ENCODE results near the gene PTPRB.
"Not testable (repeated sequence)": the region's sequence is repeated elsewhere in the genome, so short reads cannot be mapped to it uniquely, and the experiment has no call there.

The PTPRB gene

GRCh38 chr12:70540996-70541395, 96.2 kb downstream of the PTPRB start:
- no peak for DNase-seq (ENCODE audit: low read depth in 2 of 2)

DNA sequence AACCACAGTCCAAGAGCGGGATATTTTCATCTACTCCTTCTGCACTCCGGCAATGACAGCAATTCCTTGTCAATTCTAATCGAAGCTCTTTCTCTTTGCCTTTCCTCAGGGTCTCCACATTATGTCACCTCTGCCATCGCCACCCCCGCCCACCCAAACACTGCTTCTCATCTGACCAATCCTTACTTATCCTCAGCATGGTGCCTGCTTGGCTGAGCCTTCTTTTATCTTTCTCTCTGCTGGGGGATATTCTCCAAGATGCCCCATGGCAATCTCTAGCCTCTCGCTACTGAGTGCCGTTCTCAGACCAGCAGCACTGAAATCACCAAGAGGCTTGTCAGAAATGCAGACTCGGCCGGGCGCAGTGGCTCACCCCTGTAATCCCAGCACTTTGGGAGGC, 100.6 kb downstream of the PTPRB start:
- no peak for DNase-seq (ENCODE audit: low read depth in 2 of 2)

- DNase-seq (ENCODE audit: low read depth in 2 of 2), result no peak
Observed at GRCh38 chr12:70535896-70536374, 101.3 kb downstream of the PTPRB start.

DNA sequence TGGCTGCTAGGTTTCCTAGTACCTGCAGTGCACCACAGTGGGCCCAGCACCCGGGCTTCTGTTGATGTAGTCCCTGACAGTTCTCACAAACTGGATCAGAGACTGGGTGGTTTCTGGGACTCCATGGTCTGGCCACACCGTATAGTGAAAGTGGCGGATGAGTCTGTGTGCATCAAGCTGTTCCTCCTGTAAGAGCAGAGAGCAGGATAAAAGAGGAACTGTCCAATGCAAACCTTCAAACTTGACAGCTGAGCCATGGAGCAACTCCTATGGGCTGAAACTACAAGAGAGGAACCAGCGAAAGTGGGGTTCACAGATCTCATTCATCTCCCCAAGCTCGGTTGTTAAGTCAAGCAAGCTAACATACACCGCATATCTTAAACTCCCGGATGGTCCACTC, 102.8 kb downstream of the PTPRB start:
- DNase-seq (ENCODE audit: low read depth in 2 of 2), result no peak

DNA sequence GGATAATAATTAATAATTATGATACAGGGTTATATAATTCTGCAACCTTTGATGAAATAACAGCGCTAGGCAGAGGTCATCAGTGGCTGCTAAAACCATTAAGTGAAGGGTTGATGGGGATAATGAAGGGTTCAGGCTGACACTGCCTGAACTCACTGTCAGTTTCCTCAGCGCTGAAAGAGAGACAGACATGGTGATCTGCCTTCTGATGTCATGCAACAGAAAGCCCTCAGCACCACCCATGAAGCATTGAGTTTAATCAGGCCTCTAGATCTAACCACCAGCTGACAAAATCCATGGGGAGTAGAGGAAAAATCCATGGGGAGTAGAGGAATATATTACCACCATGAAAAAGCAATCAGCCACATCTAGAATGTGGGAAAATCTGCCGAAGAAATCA, 107.6 kb downstream of the PTPRB start:
- DNase-seq (ENCODE audit: low read depth in 2 of 2), result no peak

DNA sequence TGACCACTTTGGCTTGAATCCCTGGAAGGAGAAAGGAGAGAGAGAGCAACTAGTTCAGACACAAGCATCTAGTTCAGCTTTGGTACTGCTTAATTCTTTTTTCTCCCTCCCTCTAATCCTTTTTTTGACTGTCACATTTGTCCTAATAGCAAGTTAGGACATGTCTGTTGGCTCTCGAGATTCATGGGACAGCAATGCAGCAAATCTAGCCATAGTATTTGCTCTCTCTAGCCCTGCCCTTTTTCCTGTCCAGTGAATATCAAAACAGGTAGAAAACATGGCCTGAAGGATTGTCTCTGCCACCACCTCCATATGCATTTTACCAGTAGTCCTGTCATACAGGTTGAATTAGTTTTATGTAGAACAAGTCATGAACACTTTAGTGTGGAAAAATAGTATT, 116.4 kb downstream of the PTPRB start:
- no peak for DNase-seq (ENCODE audit: low read depth in 2 of 2)

DNA sequence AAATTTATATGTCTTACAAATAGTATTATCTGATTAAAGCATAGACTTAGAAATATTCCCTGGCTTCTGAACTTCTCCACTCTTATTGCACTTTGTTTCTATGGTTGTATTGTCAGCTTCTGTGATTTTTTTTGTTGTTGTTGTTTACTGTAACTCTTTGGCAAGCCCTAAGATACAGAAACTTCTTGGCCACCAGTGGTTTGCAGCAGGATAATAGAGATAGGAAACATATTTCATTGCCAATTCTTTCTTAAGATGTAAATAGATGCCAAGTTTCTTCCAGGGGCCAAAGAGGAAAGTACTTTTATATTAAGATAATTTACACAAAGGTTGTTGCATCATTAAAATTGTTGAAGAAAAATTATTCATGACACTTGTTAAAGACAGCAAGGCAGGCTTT, 123.8 kb downstream of the PTPRB start:
- no peak for DNase-seq (ENCODE audit: low read depth in 2 of 2)

DNA sequence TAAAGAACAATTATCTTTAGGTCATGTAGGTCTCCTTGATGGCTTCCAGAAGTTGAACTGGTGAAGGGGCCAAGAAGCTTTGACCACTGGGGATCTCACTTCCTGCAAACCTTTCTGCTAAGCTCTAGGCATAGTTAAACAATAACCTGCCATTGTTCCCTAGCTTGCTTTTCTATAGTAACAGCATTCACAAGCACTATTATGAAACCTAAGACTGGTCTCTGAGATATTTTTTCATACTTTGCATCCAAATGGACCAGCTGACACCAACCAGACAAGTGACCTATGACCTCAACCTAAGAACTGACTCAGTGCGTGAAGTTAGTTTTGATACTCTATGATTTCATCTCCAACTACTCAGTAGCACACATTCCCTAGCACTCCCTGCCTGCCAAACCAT, 129.1 kb downstream of the PTPRB start:
- no peak for DNase-seq (ENCODE audit: low read depth in 2 of 2)

- no peak for DNase-seq (ENCODE audit: low read depth in 2 of 2)
Observed at GRCh38 chr12:70507442-70507841, 129.8 kb downstream of the PTPRB start.

GRCh38 chr12:70497508-70497907, 139.7 kb downstream of the PTPRB start:
- no peak for DNase-seq (ENCODE audit: low read depth in 2 of 2)

DNA sequence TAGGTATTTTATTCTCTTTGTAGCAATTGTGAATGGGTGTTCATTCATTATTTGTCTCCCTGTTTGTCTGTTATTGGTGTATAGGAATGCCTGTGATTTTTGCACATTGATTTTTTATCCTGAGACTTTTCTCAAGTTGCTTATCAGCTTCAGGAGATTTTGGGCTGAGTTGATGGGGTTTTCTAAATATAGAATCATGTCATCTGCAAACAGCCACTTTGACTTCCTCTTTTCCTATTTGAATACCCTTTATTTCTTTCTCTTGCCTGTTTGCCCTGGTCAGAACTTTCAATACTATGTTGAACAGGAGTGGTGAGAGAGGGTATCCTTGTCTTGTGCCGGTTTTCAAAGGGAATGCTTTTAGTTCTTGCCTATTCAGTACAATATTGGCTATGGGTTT, 144.3 kb downstream of the PTPRB start:
- DNase-seq (ENCODE audit: low read depth in 2 of 2), result not testable (repeated sequence)

DNA sequence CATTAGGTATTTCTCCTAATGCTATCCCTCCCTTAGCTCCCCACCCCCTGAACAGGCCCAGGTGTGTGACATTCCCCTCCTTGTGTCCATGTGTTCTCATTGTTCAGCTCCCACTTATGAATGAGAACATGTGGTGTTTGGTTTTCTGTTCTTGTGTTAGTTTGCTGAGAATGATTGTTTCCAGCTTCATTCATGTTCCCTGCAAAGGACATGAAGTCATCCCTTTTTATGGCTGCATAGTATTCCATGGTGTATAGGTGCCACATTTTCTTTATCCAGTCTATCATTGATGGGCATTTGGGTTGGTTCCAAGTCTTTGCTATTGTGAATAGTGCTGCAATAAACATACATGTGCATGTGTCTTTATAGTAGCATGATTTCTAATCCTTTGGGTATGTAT, 146.3 kb downstream of the PTPRB start:
- not testable (repeated sequence) for DNase-seq (ENCODE audit: low read depth in 2 of 2)

DNA sequence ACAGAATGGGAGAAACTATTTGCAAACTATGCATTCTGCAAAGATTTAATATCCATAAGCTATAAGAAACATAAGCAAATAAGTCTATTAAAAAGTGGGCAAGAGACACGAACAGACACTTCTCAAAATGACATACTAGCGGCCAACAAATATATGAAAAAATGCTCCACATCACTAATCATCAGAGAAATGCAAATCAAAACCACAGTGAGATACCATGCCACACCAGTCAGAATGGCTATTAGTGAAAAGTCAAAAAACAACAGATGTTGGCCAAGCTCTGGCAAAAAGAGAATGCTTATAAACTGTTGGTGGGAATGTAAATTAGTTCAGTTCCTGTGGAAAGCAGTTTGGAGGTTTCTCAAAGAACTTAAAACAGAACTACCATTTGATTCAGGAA, 149.8 kb downstream of the PTPRB start:
- DNase-seq (ENCODE audit: low read depth in 2 of 2), result no peak

DNA sequence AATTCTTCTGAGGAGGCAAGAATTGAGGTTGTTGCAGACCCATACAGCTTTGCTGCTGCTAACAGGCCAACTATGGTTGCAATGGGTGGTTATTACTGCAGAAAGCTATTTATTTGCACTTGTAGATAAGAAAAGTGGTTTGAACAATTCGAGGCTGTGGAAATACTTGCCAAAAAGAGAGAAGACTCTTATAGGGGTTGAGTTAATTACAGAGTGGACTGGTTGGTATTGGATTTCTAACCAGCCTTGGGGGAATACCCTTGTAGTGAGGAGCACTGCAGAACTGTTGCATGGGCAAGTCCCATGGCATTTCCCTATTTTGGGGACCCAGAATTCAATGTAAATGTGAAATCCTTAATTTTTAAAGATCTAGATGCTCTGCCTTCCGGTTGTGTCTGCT, 150.6 kb downstream of the PTPRB start:
- DNase-seq (ENCODE audit: low read depth in 2 of 2), result no peak

DNA sequence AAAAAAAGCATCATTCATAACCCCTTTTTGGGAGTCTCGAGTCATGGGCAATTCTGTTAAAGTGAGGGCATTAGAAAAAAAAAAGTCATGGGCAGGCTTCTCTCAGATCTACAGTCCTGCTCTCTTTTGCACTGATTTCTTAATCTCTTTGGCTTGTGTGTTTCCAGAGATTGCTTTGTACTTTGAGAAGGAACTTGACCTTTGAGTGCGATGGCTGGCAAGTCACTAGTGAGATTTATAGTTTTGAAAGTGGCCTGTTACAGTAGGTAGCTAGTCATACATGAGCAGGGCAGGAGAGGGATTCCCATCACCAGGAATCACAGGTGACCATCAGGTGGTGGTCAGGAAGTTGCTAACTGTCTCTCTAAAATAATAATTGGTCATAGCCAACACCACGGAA, 151.5 kb downstream of the PTPRB start:
- DNase-seq (ENCODE audit: low read depth in 2 of 2), result no peak

DNA sequence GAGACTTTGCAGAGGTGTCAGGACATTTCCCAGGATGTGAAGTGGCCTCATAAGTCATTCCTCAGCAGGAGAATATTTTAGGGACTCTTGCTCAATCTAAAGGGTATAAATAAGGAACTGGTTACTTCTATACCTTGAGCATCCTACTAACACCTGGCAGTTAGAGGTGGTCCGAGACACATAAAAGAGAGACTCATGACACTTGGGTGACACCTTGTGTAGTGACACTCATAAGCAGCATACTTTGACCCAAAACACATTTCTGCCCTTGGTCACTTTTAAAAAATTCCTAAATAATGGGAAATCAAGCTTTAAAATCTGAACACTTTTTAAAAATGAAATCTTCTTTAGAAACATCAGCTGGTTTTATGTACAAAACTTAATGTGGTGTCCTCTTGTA, 152.8 kb downstream of the PTPRB start:
- DNase-seq (ENCODE audit: low read depth in 2 of 2), result no peak

- DNase-seq (ENCODE audit: low read depth in 2 of 2), result no peak
Observed at GRCh38 chr12:70482764-70483163, 154.5 kb downstream of the PTPRB start.

DNA sequence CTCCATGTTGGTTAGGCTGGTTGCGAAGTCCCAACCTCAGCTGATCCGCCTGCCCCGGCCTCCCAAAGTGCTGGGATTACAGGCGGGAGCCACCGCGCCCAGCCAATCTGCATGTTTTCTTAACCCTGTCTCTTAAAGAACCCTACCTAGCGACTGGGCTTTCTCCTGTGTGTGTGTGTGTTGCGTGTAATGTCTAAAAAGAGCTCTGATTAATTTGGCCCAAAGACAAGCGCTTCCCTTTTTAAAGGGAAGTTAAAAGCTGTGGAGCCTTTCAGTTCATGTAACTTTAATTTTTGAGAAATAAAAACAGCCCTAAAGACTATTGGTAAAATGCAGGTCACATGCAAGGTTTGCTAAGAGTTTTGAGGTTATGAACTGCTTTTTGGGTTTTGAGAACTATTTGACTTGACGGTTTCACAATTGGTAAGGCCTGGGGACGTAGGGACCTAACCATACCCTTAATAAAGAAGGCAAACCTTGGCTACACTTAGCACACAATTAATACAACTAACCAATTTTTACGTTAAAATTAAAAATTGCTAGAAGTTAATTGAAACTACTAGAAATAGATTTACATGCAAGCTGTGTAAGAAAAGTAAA, 167.9 kb downstream of the PTPRB start:
- no peak for DNase-seq (ENCODE audit: low read depth in 2 of 2)

GRCh38 chr12:70468741-70469140, 168.5 kb downstream of the PTPRB start:
- no peak for DNase-seq (ENCODE audit: low read depth in 2 of 2)

GRCh38 chr12:70467918-70468733, 169.1 kb downstream of the PTPRB start:
- DNase-seq (ENCODE audit: low read depth in 2 of 2), result no peak

DNA sequence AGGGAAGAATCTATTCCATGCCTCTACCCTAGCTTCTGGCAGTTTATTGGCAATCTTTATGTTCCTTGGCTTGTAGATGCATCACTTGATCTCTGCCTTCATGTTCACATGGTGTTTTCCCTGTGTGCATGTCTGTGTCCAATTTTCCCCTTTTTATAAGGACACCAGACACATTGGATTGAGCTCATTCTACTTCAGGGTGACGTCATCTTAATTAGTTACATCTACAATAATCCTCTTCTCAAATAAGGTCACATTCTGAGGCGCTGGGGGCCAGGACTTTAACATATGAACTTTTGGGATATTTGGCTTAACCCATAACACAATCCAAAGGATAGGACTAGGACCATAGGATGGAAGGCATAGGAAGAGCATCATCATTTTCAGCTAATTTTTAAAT, 169.8 kb downstream of the PTPRB start:
- no peak for DNase-seq (ENCODE audit: low read depth in 2 of 2)

GRCh38 chr12:70466753-70467152, 170.5 kb downstream of the PTPRB start:
- no peak for DNase-seq (ENCODE audit: low read depth in 2 of 2)
